Activated naive CD8-positive, alpha-beta T cell (primary cell): ENCODE data around the gene POLRMT.

Experiments
- H3K27ac Mint-ChIP-seq: one replicate; pipeline ENCODE4 v1.8.0; 2021; ENCODE audit warnings: mixed read lengths
- H3K27me3 Mint-ChIP-seq: one replicate; pipeline ENCODE4 v1.8.0; 2021; ENCODE audit warnings: mixed read lengths
- H3K36me3 Mint-ChIP-seq: one replicate; pipeline ENCODE4 v1.8.0; 2021; ENCODE audit warnings: mixed read lengths
- H3K4me1 Mint-ChIP-seq: one replicate; pipeline ENCODE4 v1.8.0; 2021; ENCODE audit warnings: low read depth, mixed read lengths
- H3K4me3 Mint-ChIP-seq: one replicate; pipeline ENCODE4 v1.8.0; 2021; ENCODE audit warnings: mild to moderate bottlenecking, mixed read lengths
- H3K9me3 Mint-ChIP-seq: one replicate; pipeline ENCODE4 v1.8.0; 2021; ENCODE audit warnings: low read depth, mixed read lengths

Gene POLRMT

DNA sequence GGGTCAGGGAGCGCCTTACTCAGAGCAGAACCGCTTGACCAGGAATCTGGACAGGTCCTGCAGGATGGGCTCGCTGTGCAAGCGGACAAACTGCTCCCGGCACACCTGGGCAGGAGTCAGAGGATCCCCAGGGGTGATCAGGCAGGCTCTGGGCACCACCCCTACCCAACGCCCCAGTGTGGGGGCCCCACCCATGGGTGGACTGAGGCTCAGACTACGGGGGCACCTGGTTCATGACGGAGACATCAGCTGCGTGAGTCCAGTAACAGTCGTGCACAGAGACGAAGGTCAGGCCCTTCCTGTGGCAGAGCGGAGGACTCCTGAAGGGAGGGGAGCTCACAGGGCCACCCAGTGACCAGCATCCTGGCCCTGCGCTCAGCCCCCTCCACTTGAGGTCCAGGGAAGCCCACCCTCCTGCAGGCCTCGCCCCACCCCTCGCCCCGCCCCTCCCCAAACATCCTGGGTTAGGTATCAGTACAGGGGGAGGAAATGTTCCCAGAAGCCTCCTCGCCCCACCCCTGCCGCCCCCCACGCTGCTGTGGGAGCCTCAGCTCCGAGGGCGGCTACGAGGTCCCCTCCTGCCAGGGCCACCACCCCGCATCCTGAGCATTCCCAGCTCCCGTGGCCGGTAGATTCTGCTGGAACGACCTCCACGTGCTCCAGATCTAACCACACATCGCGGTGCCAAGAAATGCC lies 15.6 kb downstream of the POLRMT start:
- no peak overlapping the region for H3K4me3 Mint-ChIP-seq
- H3K27me3 Mint-ChIP-seq: no peaks in the 10 kb centered on the region
- H3K9me3 Mint-ChIP-seq: no peaks in the 10 kb centered on the region
- peaks cover 2% of the 10 kb centered on the region for H3K36me3 Mint-ChIP-seq
- no peak overlapping the region for H3K27ac Mint-ChIP-seq
- peaks cover 3% of the 10 kb centered on the region for H3K4me1 Mint-ChIP-seq

GRCh38 chr19:616747-617526 lies 16.4 kb downstream of the POLRMT start:
- Mint-ChIP-seq H3K27me3 (no peaks in the 10 kb centered on the region), H3K4me3 (no peak overlapping the region), H3K4me1 (peaks cover 3% of the 10 kb centered on the region), H3K27ac (no peak overlapping the region), H3K36me3 (peaks cover 2% of the 10 kb centered on the region), H3K9me3 (no peaks in the 10 kb centered on the region)

DNA sequence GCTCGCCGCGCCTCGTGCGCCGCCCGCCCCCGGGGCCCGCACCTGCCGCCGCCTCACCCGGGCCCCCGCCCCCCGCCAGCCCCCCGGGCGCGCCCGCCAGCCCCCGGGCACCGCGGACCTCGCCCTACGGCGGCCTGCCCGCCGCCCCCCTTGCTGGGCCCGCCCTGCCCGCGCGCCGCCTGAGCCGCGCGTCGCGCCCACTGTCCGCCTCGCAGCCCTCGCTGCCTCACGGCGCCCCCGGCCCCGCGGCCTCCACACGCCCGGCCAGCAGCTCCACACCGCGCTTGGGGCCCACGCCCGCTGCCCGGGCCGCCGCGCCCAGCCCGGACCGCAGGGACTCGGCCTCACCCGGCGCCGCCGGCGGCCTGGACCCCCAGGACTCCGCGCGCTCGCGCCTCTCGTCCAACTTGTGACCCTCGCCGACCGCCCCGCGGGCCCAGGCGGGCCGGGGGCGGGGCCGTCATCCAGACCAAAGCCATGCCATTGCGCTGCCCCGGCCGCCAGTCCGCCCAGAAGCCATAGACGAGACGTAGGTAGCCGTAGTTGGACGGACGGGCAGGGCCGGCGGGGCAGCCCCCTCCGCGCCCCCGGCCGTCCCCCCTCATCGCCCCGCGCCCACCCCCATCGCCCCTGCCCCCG lies 17.2 kb downstream of the POLRMT start:
- H3K9me3 Mint-ChIP-seq: no peaks in the 10 kb centered on the region
- no peak overlapping the region for H3K27ac Mint-ChIP-seq
- H3K4me1 Mint-ChIP-seq: peaks cover 9% of the 10 kb centered on the region
- H3K27me3 Mint-ChIP-seq: no peaks in the 10 kb centered on the region
- peaks cover 2% of the 10 kb centered on the region for H3K36me3 Mint-ChIP-seq
- H3K4me3 Mint-ChIP-seq: no peak overlapping the region

- Mint-ChIP-seq H3K36me3 (peaks cover 2% of the 10 kb centered on the region), H3K4me3 (peak overlapping the region; percentile 76), H3K27ac (peak overlapping the region; percentile 58), H3K27me3 (no peaks in the 10 kb centered on the region), H3K4me1 (peaks cover 13% of the 10 kb centered on the region), H3K9me3 (no peaks in the 10 kb centered on the region)
These were observed 17.7 kb downstream of the POLRMT start for GRCh38 chr19:615619-616018.

DNA sequence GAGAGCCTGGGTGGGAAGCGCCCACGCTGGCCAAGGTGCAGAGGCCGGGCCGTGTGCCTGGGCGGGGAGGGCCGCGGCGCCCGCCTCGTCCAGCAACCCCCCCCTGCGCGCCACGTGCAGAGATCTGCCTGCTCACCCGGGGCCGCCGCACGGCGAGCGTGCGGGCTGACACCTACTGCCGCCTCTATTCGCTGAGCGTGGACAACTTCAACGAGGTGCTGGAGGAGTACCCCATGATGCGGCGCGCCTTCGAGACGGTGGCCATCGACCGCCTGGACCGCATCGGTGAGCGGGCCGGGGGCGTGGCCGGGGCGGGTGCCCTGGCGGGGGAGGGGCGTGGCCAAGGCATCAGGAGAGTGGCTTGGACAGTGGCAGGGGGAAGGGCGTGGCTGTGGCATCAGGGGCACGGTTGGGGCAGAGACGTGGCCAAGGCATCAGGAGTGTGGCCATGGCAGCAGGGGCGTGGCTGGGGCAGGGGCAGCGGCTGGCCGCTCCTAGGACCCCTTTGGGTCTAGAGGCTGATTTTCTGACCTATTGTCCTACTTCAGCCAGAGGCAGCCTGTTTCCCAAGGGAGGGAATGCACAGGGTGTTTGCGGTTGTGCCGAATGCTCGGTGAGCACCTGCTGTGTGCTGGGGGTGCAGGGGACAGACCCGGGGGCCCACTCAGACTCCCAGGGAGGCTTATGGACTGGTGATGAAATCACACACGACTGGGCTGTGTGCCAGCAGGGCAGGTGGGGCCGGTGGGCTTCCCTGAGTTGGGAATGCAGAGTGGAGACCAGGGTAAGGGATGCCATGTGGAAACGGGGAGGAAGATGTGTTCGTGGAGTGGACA lies 19.4 kb downstream of the POLRMT start:
- Mint-ChIP-seq H3K4me1 (peaks cover 15% of the 10 kb centered on the region), H3K27me3 (no peaks in the 10 kb centered on the region), H3K4me3 (no peak overlapping the region), H3K27ac (no peak overlapping the region), H3K36me3 (peaks cover 2% of the 10 kb centered on the region), H3K9me3 (no peaks in the 10 kb centered on the region)

DNA sequence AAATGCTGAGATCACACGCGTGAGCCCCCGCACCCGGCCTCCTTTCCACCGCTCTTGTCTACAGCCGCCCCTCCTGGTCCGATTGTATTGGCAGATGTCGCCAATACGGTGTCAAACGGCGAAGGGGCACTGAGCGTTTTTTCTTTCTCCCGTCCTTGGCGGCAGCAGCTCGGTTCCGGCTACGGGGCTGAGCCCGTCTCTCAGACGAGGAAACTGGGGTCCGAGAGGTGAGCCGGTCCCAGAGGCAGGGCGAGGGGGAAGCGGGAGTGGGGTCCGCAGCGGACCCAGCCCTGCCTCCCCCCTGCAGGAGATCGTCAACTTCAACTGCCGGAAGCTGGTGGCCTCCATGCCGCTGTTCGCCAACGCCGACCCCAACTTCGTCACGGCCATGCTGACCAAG lies 20.4 kb downstream of the POLRMT start:
- Mint-ChIP-seq H3K27me3 (no peaks in the 10 kb centered on the region), H3K4me3 (no peak overlapping the region), H3K9me3 (no peaks in the 10 kb centered on the region), H3K27ac (no peak overlapping the region), H3K4me1 (peaks cover 15% of the 10 kb centered on the region), H3K36me3 (peaks cover 2% of the 10 kb centered on the region)

DNA sequence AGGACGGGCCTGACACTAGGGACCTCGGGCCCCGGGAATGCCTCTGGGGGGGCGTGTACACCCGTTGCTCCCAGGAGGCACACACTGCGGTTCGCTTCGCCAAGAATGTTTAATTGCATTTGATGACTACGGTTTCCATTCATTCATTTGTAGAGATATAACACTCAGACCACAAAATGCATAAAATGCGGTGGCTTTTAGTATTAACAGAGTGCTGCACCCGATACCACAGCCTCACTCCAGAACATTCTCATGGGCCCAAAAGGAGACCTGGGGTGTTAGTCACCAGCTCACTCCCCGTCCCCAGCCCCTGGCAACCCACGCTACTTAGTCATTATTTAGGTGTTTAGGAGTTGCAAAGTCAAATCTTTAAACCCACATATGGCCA lies 21.9 kb downstream of the POLRMT start:
- peaks cover 2% of the 10 kb centered on the region for H3K36me3 Mint-ChIP-seq
- peak overlapping the region; percentile 94 for H3K27ac Mint-ChIP-seq
- no peaks in the 10 kb centered on the region for H3K27me3 Mint-ChIP-seq
- peaks cover 17% of the 10 kb centered on the region for H3K4me1 Mint-ChIP-seq
- peak overlapping the region; percentile 95 for H3K4me3 Mint-ChIP-seq
- no peaks in the 10 kb centered on the region for H3K9me3 Mint-ChIP-seq

- Mint-ChIP-seq H3K27ac (peak overlapping the region; percentile 94), H3K4me1 (peaks cover 17% of the 10 kb centered on the region), H3K4me3 (peak overlapping the region; percentile 95), H3K9me3 (no peaks in the 10 kb centered on the region), H3K36me3 (peaks cover 2% of the 10 kb centered on the region), H3K27me3 (no peaks in the 10 kb centered on the region)
These were observed 22.4 kb downstream of the POLRMT start for GRCh38 chr19:610801-611480.

GRCh38 chr19:610071-610800 lies 23.1 kb downstream of the POLRMT start:
- Mint-ChIP-seq H3K27me3 (no peaks in the 10 kb centered on the region), H3K4me3 (peak overlapping the region; percentile 95), H3K36me3 (no peaks in the 10 kb centered on the region), H3K27ac (peak overlapping the region; percentile 94), H3K9me3 (no peaks in the 10 kb centered on the region), H3K4me1 (peaks cover 13% of the 10 kb centered on the region)

- Mint-ChIP-seq H3K4me3 (no peak overlapping the region), H3K36me3 (no peaks in the 10 kb centered on the region), H3K9me3 (no peaks in the 10 kb centered on the region), H3K4me1 (peaks cover 13% of the 10 kb centered on the region), H3K27ac (no peak overlapping the region), H3K27me3 (no peaks in the 10 kb centered on the region)
These were observed 24.4 kb downstream of the POLRMT start for GRCh38 chr19:609004-609346.

- H3K27ac Mint-ChIP-seq: no peak overlapping the region
- H3K4me3 Mint-ChIP-seq: no peak overlapping the region
- H3K36me3 Mint-ChIP-seq: no peaks in the 10 kb centered on the region
- H3K27me3 Mint-ChIP-seq: no peaks in the 10 kb centered on the region
- H3K4me1 Mint-ChIP-seq: peaks cover 13% of the 10 kb centered on the region
- H3K9me3 Mint-ChIP-seq: no peaks in the 10 kb centered on the region
These were observed 25.0 kb downstream of the POLRMT start for GRCh38 chr19:608155-609003.

DNA sequence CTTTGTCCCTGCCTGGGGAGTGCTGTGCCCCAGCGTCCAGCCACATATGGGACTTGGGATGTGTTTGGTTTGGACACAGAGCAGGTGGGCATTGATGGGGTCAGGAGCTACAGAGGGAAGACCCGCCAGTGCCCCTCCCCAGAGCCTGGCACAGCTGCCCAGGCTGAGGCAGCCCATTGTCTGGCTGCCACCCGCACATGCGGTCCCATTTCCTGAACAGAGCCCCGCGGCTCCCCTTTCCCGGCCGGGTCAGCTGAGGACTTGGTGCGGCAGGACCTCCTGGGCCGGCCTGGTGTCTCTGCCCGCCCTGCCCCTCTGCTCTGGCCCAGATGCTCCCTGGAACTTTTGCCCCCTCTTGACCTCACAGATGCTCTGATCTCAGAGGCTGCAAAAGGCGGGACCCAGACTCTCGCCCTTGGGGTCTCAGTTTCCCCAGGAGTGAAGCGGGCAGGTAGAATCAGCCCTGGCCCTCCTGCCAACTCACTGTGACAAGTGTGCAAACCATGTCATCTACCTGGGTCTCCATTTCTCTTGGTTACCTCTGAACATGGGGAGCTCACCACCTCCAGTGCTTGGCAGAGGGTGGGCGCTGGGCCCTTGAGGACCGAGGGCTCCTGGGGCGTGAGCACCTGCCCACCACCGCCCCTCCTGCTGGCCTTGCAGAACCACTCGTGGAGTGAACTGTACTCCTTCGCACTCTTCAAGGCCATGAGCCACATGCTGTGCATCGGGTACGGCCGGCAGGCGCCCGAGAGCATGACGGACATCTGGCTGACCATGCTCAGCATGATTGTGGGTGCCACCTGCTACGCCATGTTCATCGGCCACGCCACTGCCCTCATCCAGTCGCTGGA lies 25.8 kb downstream of the POLRMT start:
- Mint-ChIP-seq H3K36me3 (no peaks in the 10 kb centered on the region), H3K27ac (no peak overlapping the region), H3K4me1 (peaks cover 13% of the 10 kb centered on the region), H3K9me3 (no peaks in the 10 kb centered on the region), H3K27me3 (no peaks in the 10 kb centered on the region), H3K4me3 (no peak overlapping the region)
